Endothelial cell of umbilical vein (primary cell): ENCODE results near the gene ICE2.

Experiments used
- EZH2 ChIP-seq: IDR thresholded peaks from 2 replicates; pipeline ENCODE4 v1.6.1; 2012; ENCODE audit warnings: borderline replicate concordance, low read depth, mild to moderate bottlenecking, moderate library complexity, low read length, inconsistent platforms; ENCODE audit not compliant: severe bottlenecking
- MYC ChIP-seq: IDR thresholded peaks from one replicate; pipeline ENCODE4 v1.6.1; 2011; ENCODE audit warnings: mild to moderate bottlenecking, low read depth, low read length
- POLR2A ChIP-seq: IDR thresholded peaks from 2 replicates; pipeline ENCODE4 v1.6.1; 2012; ENCODE audit warnings: low read depth, mild to moderate bottlenecking, control low read depth, low read length
- POLR2AphosphoS5 ChIP-seq: IDR thresholded peaks from 2 replicates; pipeline ENCODE4 v1.6.1; 2012; ENCODE audit warnings: low read depth, mild to moderate bottlenecking, control low read depth, low read length, moderate library complexity; ENCODE audit not compliant: insufficient read depth
- TF ChIP-seq, protein P1 (sequence below), 2 donors: IDR thresholded peaks; 1 replicate in 1 of 2; 2 replicates in 1 of 2; pipeline ENCODE4 v1.5.1; 2011; ENCODE audit warnings: low read length in 2 of 2, mild to moderate bottlenecking in 2 of 2, moderate library complexity in 2 of 2, control low read depth in 1 of 2, inconsistent platforms in 1 of 2, low read depth in 1 of 2; ENCODE audit not compliant: insufficient read depth in 1 of 2; ENCODE audit errors: extremely low read depth in 1 of 2

DNA sequence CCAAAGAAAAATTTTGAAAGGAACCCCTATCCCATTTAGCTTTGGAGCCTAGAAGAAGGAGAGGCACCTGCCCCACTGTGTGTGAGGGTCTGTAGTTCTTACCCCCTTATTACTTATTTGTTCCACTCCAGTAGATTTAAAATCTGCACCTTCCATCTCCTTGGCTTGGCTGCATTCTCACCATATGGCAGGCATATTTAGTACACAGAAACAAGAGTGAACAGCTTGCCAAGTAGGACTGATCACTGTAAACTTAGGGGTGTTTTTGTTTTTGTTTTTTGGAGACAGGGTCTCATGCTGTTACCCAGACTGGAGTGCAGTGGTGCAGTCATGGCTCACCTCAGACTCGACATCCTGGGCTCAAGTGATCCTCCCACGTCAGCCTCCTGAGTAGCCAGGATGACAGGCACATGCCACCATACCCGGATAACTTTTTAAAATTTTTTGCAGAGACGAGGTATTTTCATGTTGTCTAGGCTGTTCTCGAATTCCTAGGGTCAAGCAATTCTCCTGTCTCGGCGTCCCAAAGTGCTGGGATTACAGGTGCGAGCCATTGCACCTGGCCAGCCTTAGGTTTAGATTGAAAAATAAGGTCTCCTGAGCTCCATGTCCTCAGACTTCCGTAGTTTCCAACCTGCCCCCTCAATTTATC, 67.0 kb downstream of the ICE2 start:
- TF ChIP-seq, protein P1, sequence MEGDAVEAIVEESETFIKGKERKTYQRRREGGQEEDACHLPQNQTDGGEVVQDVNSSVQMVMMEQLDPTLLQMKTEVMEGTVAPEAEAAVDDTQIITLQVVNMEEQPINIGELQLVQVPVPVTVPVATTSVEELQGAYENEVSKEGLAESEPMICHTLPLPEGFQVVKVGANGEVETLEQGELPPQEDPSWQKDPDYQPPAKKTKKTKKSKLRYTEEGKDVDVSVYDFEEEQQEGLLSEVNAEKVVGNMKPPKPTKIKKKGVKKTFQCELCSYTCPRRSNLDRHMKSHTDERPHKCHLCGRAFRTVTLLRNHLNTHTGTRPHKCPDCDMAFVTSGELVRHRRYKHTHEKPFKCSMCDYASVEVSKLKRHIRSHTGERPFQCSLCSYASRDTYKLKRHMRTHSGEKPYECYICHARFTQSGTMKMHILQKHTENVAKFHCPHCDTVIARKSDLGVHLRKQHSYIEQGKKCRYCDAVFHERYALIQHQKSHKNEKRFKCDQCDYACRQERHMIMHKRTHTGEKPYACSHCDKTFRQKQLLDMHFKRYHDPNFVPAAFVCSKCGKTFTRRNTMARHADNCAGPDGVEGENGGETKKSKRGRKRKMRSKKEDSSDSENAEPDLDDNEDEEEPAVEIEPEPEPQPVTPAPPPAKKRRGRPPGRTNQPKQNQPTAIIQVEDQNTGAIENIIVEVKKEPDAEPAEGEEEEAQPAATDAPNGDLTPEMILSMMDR (IDR thresholded peaks at IDR 0.05; ENCODE audit: extremely low read depth in 1 of 2, insufficient read depth in 1 of 2, low read depth in 1 of 2, low read length in 2 of 2), result no peak
- TF ChIP-seq POLR2A, result no peak
- TF ChIP-seq POLR2AphosphoS5, result no peak
- no peak for TF ChIP-seq EZH2
- no peak for TF ChIP-seq MYC
